ENCODE measurements around the gene PCOLCE2.

DNA sequence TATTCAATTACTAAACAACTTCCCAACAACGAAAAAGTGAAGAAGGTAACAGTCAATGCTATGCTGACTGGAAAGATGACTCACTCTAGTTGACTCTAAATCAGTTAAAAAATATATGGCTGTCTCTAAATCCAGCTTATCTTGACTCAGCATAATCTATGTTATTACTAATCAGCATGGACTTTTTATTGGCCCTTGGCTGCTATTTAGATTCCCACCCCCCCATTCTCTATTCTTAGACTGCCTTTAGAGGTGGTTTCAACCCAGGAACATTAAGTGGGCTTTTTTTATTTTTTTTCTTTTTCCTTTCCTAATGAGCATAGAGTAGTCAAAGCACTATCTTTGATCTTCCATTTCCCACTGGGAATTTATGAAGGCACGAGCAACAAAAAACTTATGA is 1.9 kb downstream of the PCOLCE2 start:
- TF ChIP-seq, protein P1, sequence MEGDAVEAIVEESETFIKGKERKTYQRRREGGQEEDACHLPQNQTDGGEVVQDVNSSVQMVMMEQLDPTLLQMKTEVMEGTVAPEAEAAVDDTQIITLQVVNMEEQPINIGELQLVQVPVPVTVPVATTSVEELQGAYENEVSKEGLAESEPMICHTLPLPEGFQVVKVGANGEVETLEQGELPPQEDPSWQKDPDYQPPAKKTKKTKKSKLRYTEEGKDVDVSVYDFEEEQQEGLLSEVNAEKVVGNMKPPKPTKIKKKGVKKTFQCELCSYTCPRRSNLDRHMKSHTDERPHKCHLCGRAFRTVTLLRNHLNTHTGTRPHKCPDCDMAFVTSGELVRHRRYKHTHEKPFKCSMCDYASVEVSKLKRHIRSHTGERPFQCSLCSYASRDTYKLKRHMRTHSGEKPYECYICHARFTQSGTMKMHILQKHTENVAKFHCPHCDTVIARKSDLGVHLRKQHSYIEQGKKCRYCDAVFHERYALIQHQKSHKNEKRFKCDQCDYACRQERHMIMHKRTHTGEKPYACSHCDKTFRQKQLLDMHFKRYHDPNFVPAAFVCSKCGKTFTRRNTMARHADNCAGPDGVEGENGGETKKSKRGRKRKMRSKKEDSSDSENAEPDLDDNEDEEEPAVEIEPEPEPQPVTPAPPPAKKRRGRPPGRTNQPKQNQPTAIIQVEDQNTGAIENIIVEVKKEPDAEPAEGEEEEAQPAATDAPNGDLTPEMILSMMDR (conservative IDR thresholded peaks at IDR 0.05) = no peak
- TF ChIP-seq ZFX (IDR thresholded peaks at IDR 0.05) = no peak
